ENCODE data around the gene WDR20. TPM values are rescaled to one million over a fixed set of nuclear protein-coding genes. Genes with fewer than 3 reads are reported as not detected.

The WDR20 gene
- total RNA-seq, 1 experiment from 2014 or later, result 33.0 TPM

DNA sequence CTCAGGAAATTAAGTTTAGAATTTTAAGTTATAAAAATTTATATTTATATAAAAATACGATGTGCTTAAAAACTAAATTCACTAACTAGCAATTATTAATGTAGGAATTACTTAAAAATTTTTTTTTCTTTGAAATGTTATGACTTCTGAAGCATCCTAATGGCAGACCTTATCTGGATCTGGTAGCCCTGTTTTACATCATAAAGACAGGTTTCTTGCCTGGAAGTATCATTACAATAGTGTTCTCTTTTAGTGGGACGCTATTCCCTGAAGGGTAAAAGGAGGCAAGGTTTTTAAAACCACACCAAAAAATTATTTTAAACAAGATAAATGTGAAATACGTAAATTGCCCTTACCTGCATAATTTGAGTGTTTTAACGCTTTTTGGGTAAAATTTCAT is 2.1 kb downstream of the WDR20 start:
- H3K36me3 Mint-ChIP-seq (ENCODE audit: insufficient read depth, unreplicated experiment), result peaks cover 27% of the 10 kb centered on the region
- CTCF ChIA-PET, result no interaction called here
- BruUV-seq (replicated peaks), result no TSS peak
- no peaks in the 10 kb centered on the region for H3K9me3 Mint-ChIP-seq (ENCODE audit: low read depth, unreplicated experiment)
- no peak overlapping the region for H3K27ac Mint-ChIP-seq (ENCODE audit: unreplicated experiment)
- intact Hi-C loops (cut with micrococcal nuclease; ENCODE audit: unreplicated experiment), result no loop called here
- no peak for DNase-seq
- H3K4me1 Mint-ChIP-seq (ENCODE audit: low read depth, unreplicated experiment), result no peaks in the 10 kb centered on the region
- H3K4me3 Mint-ChIP-seq (ENCODE audit: low read depth, unreplicated experiment), result no peak overlapping the region
- no peaks in the 10 kb centered on the region for H3K27me3 Mint-ChIP-seq (ENCODE audit: unreplicated experiment)
- TF ChIP-seq, protein P1, sequence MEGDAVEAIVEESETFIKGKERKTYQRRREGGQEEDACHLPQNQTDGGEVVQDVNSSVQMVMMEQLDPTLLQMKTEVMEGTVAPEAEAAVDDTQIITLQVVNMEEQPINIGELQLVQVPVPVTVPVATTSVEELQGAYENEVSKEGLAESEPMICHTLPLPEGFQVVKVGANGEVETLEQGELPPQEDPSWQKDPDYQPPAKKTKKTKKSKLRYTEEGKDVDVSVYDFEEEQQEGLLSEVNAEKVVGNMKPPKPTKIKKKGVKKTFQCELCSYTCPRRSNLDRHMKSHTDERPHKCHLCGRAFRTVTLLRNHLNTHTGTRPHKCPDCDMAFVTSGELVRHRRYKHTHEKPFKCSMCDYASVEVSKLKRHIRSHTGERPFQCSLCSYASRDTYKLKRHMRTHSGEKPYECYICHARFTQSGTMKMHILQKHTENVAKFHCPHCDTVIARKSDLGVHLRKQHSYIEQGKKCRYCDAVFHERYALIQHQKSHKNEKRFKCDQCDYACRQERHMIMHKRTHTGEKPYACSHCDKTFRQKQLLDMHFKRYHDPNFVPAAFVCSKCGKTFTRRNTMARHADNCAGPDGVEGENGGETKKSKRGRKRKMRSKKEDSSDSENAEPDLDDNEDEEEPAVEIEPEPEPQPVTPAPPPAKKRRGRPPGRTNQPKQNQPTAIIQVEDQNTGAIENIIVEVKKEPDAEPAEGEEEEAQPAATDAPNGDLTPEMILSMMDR (IDR thresholded peaks at IDR 0.05; ENCODE audit: unreplicated experiment), result no peak

DNA sequence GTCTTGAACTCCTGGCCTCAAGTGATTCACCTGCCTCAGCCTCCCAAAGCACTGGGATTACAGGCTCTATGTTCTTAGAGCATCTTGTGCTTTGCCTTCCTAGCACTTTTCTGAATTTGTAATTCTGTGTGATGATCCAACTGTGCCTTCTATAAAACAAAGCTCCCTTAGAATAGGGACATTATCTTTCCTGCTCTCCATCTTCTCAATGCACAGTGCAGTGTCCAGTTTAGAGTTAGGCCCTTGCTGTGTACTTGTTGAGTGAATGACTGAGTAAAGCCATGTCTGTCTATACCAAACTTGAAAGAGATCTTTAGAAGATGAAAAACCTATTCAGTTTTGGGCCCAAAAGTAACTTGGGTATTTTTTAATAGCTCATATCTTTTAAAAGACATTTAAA is 5.2 kb downstream of the WDR20 start:
- Mint-ChIP-seq H3K36me3 (ENCODE audit: insufficient read depth, unreplicated experiment) (peaks cover 11% of the 10 kb centered on the region), H3K4me1 (ENCODE audit: low read depth, unreplicated experiment) (no peaks in the 10 kb centered on the region), H3K9me3 (ENCODE audit: low read depth, unreplicated experiment) (no peaks in the 10 kb centered on the region), H3K4me3 (ENCODE audit: low read depth, unreplicated experiment) (no peak overlapping the region), H3K27me3 (ENCODE audit: unreplicated experiment) (no peaks in the 10 kb centered on the region), H3K27ac (ENCODE audit: unreplicated experiment) (no peak overlapping the region)
- CTCF ChIA-PET, result interaction anchor here (1.4 kb wide), 1 partner anchor 13 kb away, joined by 3 read pairs; no protein-coding TSS in a partner anchor
- intact Hi-C loops (cut with micrococcal nuclease; ENCODE audit: unreplicated experiment), result no loop called here
- TF ChIP-seq, protein P1 (IDR thresholded peaks at IDR 0.05; ENCODE audit: unreplicated experiment), result no peak
- BruUV-seq (replicated peaks), result no TSS peak
- no peak for DNase-seq

DNA sequence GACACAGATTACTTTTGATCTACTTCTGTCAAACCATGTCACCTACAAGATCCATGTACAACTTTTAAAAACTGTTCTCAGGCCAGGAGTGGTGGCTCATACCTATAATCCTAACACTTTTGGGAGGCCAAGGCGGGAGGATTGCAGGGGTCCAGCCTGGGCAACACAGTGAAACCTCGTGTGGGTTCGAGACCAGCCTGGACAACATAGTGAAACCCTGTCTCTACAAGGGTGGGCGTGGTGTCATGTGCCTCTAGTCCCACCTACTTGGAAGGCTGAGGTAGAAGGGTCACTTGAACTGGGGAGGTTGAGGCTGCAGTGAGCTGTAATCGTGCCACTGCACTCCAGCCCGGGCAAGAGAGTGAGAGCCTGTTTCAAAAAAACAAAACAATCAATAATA is 5.7 kb downstream of the WDR20 start:
- H3K9me3 Mint-ChIP-seq (ENCODE audit: low read depth, unreplicated experiment), result no peaks in the 10 kb centered on the region
- H3K27ac Mint-ChIP-seq (ENCODE audit: unreplicated experiment), result no peak overlapping the region
- DNase-seq, result no peak
- no peaks in the 10 kb centered on the region for H3K4me1 Mint-ChIP-seq (ENCODE audit: low read depth, unreplicated experiment)
- BruUV-seq (replicated peaks), result no TSS peak
- H3K36me3 Mint-ChIP-seq (ENCODE audit: insufficient read depth, unreplicated experiment), result peaks cover 7% of the 10 kb centered on the region
- H3K27me3 Mint-ChIP-seq (ENCODE audit: unreplicated experiment), result no peaks in the 10 kb centered on the region
- intact Hi-C loops (cut with micrococcal nuclease; ENCODE audit: unreplicated experiment), result no loop called here
- TF ChIP-seq, protein P1 (IDR thresholded peaks at IDR 0.05; ENCODE audit: unreplicated experiment), result no peak
- CTCF ChIA-PET, result interaction anchor here (1.4 kb wide), 1 partner anchor 12 kb away, joined by 3 read pairs; no protein-coding TSS in a partner anchor
- H3K4me3 Mint-ChIP-seq (ENCODE audit: low read depth, unreplicated experiment), result no peak overlapping the region

DNA sequence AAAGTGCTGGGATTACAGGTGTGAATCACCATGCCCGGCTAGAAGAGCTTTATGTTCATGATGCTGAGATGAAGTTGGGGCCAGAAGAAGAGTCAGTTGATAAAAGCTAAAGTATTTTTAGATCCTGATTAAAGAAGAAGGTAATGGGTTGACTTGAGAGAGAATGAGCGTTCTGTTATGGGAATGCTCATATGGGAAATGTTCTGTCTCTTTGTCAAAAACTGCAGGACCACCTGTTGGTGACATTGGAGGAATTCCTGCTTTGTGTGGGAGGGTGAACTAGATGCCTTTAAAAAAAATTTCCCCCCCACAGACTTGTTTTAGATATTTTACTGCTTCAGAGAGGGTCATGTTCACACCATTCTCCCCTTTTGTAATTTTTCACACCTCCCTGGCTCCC is 6.7 kb downstream of the WDR20 start:
- H3K4me1 Mint-ChIP-seq (ENCODE audit: low read depth, unreplicated experiment), result no peaks in the 10 kb centered on the region
- H3K4me3 Mint-ChIP-seq (ENCODE audit: low read depth, unreplicated experiment), result no peak overlapping the region
- CTCF ChIA-PET, result no interaction called here
- no peaks in the 10 kb centered on the region for H3K36me3 Mint-ChIP-seq (ENCODE audit: insufficient read depth, unreplicated experiment)
- H3K27me3 Mint-ChIP-seq (ENCODE audit: unreplicated experiment), result no peaks in the 10 kb centered on the region
- no peaks in the 10 kb centered on the region for H3K9me3 Mint-ChIP-seq (ENCODE audit: low read depth, unreplicated experiment)
- intact Hi-C loops (cut with micrococcal nuclease; ENCODE audit: unreplicated experiment), result no loop called here
- TF ChIP-seq, protein P1 (IDR thresholded peaks at IDR 0.05; ENCODE audit: unreplicated experiment), result no peak
- BruUV-seq (replicated peaks), result no TSS peak
- DNase-seq, result no peak
- H3K27ac Mint-ChIP-seq (ENCODE audit: unreplicated experiment), result no peak overlapping the region

All from Calu3 (cell line).